GM13976 (cell line): Measurements from ENCODE around the gene SQSTM1.

Source experiments
- DNase-seq: peaks from one replicate; pipeline ENCODE4 v3.0.0; 2012; ENCODE audit warnings: low spot score
- in situ Hi-C: fragments of 300-500 bp; cut with MboI; formaldehyde crosslinking; loops from one replicate; pipeline ENCODE4 v1.12.0; 2022; ENCODE audit warnings: low sequenced_read_pairs, mixed read lengths, inconsistent platforms; ENCODE audit not compliant: unreplicated experiment
- TF ChIP-seq, protein P1 (sequence below): IDR thresholded peaks from 2 replicates; pipeline ENCODE4 v1.5.1; 2012; ENCODE audit warnings: borderline replicate concordance, mild to moderate bottlenecking; ENCODE audit not compliant: insufficient read depth; ENCODE audit errors: extremely low read depth, missing control alignments, control extremely low read depth

Gene SQSTM1

DNA sequence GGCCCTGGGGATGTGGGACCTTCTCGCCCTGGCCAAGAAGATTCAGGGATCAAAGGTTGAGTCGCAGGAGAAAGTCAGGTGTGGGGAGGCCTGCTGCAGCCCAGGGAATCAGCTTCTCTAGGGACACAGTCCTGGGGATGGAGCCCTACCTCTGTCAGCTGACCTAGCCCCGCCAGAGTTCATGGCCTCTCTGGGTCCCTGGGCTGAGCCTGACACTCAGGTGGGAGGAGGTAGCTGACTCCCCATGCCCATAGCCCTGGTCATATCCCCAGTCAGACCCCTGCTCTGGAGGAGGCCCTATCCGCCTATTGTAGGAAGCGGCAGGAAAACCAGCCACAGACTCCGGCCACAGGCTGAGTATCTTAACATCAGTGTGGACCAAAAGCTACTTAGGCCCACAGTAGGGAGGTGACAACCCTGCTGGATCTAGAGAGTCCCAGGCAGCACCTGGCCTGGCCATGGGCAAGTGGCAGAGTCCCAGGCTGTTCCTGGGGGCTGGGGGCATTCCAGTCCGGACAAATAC is 52.9 kb downstream of the SQSTM1 start:
- no peak for DNase-seq
- TF ChIP-seq, protein P1, sequence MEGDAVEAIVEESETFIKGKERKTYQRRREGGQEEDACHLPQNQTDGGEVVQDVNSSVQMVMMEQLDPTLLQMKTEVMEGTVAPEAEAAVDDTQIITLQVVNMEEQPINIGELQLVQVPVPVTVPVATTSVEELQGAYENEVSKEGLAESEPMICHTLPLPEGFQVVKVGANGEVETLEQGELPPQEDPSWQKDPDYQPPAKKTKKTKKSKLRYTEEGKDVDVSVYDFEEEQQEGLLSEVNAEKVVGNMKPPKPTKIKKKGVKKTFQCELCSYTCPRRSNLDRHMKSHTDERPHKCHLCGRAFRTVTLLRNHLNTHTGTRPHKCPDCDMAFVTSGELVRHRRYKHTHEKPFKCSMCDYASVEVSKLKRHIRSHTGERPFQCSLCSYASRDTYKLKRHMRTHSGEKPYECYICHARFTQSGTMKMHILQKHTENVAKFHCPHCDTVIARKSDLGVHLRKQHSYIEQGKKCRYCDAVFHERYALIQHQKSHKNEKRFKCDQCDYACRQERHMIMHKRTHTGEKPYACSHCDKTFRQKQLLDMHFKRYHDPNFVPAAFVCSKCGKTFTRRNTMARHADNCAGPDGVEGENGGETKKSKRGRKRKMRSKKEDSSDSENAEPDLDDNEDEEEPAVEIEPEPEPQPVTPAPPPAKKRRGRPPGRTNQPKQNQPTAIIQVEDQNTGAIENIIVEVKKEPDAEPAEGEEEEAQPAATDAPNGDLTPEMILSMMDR, result no peak
- in situ Hi-C loops, result no loop called here

DNA sequence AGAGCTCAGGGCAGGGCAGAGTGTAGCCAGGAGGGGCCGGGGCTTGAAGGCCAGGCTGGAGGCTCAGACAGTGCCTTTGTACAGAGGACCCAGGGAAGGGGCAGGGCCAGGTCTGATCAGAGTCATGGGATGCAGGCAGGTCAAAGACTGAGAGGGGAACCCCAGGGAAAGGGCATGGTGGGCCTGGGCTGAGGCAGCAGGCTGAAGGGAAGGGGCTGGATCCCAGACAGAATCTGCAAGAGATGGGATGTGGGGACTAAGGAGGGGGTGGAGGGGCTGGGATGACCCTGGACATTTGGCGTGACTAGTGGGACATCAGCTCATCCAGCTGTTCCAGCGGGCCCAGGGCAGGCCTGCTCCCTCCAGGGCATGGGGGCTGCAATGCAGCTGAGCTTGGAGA is 53.4 kb downstream of the SQSTM1 start:
- in situ Hi-C loops, result no loop called here
- TF ChIP-seq, protein P1, result no peak

DNA sequence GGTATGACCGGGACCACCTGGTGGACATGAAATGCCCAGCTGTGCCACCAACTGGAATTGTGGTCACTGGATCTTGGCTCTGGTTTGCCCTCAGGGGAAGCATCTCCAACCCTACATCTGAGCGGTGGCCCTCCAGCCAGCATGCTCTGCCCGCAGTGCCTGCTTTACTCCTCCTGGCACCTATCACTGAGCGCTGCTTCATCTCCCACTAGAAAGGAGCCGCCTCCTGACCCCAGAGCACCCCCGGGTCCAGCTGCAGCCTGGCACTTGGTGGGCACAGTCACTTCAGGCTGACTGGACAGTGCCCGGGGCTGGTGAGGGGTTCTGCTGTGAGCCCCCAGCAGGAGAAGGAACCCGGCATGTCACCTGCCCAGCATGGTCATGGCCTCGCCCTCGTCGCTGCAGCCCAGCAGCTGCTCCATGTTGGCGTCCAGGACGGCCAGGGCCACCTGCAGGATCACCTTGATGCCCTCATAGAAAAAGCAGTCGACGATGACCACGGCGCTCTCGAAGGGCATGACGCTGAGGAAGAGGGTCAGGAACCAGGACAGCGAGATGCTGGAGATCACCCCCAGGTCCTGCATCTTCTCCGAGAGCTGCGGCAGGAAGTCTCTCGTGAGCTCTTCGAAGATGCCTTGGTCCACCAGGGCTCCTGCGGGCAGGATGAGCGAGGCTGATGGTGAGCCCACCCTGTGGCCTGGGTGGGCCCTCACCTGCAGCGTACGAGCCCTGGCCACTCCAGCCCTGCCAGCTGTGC is 54.0 kb downstream of the SQSTM1 start:
- in situ Hi-C loops, result no loop called here
- TF ChIP-seq, protein P1, result no peak
- no peak for DNase-seq

More for the DNA sequence above, 53.4 kb downstream of the SQSTM1 start:
- no peak for DNase-seq

DNA sequence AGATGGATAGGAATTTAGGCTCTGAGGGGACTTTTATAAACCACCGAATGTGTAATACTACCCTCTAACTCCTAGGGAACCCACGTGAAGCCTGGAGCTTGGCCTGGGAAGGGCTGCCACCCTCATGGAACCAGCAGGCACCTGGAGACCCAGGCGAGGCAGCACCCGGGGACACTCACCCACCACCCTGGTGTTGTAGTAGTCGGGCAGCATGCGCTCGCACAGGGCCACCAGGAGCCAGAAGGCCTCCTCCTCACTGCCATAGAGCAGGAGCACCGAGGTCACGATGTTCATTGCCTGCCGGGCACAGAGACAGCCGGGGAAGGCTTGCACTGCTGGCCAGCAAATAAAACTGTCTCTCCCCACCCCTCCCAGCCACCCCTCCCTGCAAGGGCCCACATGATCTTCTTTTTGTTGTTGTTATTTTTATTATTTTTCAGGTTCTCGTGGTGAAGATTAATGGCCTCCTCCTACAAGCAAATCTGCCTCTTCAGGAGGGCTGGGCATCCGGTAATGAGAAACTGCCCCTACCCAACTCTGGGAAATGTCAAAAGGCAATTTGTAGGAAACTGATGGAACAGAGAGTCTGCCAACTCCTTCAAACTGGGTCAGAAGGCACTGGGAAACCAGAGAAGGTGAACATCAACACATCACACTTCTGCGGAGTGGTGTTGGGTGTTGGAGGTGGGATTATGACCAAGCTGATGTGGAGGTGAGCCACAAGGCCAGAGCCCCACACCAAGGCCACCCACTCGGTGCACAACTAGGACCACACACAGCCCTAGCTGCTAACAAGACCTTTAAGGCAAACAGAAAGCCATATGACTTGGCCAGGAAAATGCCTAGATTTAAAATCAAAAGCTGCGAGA is 55.3 kb downstream of the SQSTM1 start:
- TF ChIP-seq, protein P1, result no peak
- DNase-seq, result no peak
- in situ Hi-C loops, result no loop called here

DNA sequence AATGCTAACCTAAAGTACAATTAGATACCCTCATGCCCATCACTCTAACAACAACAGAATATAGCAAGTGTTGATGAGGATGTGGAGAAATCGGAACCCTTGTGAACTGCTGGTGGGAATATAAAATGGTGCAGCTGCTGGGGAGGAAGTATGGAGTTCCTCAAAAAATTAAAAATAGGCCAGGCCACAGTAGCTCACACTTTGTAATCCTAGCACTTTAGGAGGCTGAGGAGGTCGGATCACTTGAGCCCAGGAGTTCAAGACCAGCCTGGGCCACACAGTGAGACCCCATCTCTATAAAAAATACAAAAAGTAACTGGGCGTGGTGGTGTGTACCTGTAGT is 55.9 kb downstream of the SQSTM1 start:
- in situ Hi-C loops, result no loop called here
- DNase-seq, result no peak
- TF ChIP-seq, protein P1, result no peak

DNA sequence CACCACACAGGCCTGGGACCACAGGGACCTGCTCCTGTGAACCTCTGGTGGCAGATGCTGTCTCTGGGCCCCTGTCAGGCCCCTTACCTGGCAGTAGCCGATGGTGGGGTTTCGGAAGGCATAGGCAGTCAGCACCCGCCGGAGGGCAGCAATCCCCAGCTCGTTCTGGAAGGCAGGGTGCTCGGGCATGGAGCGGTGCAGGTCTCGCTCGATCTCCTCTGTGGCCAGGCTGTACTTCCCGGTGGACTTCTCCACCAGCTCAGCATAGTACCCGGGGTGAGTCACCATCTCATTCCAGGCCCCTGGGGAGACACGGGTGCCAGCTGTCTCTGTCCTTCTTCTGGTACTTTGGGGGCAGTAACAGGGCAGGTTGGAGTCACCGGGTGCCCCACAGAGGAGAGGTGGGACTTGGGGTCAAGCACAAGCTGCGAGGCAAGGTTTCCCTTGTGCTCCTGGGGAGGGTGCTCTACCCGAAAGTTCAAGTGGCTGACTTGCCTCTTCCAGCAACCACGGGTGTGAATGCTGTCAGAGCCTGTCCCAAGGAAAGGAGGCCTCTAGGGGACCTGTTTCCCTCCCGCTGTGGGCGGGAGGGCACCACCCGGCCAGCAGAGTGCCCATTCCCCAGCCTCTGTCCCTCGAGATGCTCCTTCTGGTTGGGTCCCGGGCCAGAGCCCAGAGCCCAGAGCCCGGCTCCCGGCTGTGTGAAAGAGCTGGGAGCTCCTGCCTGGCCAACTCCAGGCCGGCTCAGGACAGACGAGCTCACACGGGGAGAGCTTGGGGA is 57.7 kb downstream of the SQSTM1 start:
- TF ChIP-seq, protein P1, result no peak
- DNase-seq, result no peak

More for the DNA sequence above, 57.7 kb downstream of the SQSTM1 start:
- in situ Hi-C loops, result no loop called here
